Superior temporal gyrus (tissue), 1 donor: ENCODE results near the gene ZNF324.
"Not testable (repeated sequence)": the region's sequence is repeated elsewhere in the genome, so short reads cannot be mapped to it uniquely, and the experiment has no call there.

ENCODE experiments used
- DNase-seq: peaks from one replicate; pipeline ENCODE4 v3.0.0-alpha.2; 2016; ENCODE audit errors: extremely low spot score

Gene ZNF324

DNA sequence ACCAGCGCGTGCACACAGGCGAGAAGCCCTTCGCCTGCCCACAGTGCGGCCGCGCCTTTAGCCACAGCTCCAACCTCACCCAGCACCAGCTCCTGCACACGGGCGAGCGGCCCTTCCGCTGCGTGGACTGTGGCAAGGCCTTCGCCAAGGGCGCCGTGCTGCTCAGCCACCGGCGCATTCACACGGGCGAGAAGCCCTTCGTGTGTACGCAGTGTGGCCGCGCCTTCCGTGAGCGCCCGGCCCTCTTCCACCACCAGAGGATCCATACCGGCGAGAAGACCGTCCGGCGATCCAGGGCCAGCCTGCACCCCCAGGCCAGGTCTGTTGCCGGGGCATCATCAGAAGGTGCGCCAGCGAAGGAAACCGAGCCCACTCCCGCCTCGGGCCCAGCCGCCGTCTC lies 4.9 kb downstream of the ZNF324 start:
- DNase-seq = no peak

DNA sequence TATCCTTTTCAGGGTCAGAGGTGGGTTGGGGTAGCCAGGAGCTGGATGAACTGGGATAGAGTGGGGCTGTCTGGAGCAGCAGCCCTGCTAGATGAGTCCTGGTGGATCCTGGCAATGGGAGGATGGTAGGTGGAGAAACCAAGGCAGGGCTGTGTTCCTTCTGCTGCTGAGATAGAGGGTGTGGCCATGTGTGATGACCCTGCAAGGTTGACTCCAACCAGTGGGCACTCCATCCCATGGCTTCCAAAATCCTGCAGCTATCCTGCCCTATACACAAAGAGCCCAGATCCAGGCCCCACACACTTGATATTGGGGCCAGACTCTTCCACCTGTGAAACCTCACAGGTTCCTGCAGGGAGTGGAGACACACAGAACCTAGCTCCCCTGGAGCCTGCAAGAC lies 6.9 kb downstream of the ZNF324 start:
- DNase-seq = no peak

DNA sequence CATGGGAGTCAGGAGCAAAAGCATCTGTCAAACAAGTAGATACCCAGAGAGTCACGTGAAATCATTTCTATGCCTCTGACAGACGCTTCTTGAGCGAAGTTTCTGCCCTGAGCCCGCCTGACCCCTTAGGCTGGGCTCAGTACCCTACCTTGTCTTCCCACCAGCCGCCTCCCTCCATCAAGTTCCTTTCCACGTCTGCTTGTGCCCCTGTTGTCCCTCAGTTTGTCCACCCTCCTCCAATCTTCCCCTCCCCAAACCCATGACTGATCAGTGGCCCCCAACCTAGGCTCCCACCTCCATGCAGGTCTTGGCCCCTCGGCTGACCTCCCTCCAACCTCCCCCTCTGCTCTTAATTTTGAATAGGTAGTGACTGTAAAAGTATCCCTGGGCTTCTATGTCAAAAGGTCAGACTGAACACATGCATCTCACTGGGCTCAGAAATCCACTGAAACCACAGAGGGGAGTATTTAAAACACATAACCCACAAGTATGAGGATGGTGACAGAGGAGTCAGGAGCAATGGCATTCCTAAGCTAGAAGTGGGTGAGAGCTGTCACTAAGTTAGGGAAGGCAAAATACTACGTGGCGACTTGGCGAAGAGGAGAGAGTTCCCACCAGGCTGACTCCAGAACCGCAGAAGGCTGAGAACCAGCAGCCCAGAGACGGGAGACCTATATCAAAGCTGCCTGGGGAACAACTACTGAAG lies 7.6 kb downstream of the ZNF324 start:
- DNase-seq = no peak

DNA sequence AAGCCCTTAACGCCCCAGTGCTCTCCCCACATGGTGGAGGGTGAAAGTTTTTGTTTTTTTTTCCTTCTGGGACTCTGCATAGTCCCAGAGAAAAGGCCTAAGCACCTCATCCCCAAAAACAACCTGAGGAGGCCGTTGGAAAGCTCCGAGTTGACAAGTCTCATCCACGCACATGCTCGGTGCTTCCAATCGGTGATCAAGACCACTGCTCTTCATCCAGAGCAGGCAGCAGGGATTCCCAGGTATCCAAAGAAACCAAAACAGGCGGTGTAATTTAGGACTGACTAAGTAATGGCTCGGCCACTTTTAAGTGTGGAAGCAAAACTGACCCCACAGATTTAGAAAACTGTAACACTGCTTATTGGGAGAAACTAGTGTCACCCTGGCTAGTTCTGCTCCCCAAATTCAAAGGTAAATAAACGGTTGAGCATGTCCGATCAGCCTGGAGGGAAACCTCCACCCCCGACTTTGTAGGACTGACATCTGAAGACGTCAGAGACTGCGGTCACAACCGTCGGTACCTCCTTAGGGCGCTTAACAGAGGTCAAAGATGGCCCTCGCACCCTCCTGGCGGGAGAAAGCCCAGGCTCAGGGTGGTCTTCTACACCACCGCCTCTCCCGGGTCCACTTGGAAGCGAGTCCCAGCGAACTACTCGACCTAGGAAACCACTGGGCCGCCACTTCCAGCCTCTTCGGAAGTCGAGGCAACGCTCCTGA lies 8.3 kb downstream of the ZNF324 start:
- no peak for DNase-seq

DNA sequence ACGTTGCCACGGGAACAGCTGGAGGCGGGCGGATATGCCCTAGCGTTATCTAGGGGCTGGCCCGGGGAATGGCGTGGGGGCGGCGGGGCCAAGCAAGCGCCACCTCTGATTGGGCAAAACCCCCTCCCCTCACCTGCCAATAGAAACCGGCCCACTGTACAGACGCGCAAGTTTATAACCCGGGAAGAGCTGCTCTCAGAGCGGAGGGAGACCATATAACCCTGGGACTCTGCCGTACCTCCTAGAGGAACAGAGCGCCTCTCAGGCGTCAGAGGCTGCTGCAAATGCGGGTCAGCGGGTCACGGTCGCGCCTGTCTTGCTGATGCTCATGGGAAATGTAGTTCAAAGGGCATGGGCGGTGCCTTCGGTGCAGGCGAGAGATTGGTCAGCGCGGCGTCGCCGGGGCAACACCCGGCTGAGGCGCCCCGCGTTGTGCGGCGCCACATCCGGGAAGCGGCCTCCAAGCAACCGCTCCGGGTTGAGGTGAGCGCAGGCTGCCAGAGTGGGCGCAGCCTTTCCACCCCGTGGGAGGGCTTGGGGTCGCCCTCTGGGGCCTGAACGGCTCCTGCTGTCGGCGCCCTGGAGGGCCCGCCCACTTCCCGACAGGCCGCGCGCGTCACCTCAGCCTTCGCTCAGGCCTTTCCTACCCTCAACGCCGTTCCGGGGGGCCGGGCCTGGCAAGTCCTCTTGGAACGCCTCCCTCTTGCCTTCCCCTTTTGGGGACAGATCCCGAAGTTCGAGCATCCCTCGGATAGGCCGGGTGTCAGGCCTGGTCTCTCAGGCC lies 9.0 kb downstream of the ZNF324 start, which contains the start of gene ZNF446:
Gene ZNF446, plus strand, starts transcription at position 639 of the 784 bp plus-strand sequence. CDS start 867 bp downstream, outside the sequence.
- peak; percentile 98 for DNase-seq

DNA sequence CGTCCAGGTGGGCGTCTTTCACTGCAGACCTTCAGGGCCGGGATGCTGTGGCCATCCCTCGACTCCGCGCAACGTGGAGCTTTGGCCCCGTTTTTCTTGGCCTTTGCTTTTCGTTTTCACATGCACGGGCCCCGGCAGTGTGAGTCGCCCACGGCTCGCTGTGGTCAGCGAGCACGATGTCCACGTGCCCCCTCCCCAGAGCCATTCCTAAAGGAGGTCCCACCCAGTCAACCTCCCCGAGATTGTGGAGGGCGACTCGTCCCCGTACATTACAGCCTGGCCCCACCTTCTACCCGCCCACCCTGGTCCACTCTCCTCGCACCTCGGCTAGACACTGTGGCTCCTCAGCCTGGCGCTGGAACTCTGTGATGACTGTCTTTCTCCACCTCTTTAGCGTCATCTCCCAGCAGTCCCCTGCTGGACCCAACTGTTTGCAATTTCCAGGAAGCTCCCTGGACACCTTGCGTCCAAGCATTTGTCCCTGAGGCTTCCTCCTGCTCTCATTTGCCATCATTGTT lies 9.7 kb downstream of the ZNF324 start:
- DNase-seq = no peak

DNA sequence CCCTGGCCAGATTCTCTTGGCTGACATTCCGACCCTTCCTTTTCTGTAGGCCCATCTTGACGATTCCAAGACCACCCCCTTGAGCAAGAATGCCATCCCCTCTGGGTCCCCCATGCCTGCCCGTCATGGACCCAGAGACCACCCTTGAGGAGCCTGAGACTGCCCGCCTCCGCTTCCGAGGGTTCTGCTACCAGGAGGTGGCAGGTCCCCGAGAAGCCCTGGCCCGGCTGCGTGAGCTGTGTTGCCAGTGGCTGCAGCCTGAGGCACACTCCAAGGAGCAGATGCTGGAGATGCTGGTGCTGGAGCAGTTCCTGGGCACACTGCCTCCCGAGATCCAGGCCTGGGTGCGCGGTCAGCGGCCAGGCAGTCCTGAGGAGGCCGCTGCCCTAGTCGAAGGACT lies 10.2 kb downstream of the ZNF324 start:
- no peak for DNase-seq

DNA sequence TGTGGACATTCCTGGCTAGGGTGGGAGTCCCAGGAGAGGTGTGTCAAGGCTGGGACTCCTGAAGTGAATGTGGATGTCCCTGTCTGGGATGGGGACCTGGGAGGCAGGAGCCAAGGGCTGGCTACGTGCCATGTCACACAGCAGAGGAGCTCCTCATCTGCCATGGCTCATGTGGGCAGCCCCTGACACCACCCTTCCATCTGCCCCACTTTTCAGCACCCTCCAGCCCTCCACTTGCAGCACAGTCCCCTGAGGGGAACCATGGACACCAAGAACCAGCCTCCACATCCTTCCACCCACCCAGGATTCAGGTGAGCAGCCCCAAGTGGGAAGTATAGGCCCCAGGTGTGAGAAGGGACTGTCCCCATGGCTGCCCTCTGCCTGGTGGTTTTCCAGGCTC lies 11.0 kb downstream of the ZNF324 start:
- DNase-seq = no peak

DNA sequence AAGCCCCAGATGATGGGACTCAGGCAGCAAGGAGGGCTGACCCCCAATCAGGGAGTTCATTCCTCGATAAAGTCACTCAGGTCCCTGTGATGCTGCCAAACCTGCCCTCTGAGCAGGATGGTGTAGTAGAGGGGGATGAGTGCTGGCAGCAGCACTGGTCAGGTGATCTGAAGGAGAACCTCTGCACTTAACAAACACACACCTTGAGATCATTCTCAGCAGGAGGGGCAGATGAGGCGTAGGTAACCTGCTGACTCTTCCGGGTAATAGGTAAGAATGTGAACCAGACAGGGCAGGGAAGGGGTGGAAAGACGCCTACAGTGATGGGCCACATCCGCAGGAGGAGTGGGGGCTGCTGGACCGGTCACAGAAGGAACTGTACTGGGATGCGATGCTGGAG lies 12.4 kb downstream of the ZNF324 start:
- DNase-seq = no peak

DNA sequence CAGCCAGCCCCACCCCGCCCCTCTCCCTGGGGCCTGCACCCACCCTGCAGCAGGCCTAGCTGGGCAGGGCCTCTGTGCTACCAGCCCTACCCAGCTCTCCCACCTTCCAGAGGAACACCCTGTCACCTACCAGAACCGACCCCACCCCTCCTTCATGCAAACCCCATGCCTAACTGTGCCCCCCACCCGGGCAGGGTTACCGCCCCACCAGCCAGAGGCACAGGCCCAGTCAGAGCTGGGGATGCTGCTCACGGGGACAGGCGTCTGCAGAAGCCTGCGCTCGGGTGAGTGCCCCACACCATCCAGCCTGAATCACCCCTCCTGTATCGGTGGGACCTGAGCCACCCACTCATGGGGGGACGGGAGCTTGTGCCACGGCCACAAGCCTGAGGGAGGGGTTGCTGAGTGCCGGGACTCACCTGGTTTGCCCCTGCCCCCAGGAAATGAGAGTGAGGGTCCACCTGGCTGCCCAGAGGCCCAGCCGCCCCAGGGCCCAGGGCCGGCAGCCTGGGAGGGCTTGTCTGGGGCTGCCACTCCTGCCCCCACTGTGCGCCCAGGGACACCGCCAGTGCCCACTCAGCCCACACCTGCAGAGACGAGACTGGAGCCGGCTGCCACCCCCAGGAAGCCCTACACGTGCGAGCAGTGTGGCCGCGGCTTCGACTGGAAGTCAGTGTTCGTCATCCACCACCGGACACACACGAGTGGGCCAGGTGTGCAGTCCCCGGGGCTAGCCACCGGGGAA lies 13.0 kb downstream of the ZNF324 start:
- no peak for DNase-seq

DNA sequence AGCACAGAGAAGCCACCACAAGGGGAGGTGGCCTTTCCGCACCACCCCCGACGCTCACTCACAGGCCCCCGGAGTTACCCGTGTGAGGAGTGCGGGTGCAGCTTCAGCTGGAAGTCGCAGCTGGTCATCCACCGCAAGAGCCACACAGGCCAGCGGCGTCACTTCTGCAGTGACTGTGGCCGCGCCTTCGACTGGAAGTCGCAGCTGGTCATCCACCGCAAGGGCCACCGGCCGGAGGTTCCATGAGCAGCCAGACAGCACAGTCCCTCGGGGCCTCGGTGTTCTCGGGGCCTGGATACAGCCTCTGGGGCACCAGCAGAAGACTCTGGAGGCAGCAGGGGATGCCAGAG lies 13.6 kb downstream of the ZNF324 start:
- DNase-seq = no peak

DNA sequence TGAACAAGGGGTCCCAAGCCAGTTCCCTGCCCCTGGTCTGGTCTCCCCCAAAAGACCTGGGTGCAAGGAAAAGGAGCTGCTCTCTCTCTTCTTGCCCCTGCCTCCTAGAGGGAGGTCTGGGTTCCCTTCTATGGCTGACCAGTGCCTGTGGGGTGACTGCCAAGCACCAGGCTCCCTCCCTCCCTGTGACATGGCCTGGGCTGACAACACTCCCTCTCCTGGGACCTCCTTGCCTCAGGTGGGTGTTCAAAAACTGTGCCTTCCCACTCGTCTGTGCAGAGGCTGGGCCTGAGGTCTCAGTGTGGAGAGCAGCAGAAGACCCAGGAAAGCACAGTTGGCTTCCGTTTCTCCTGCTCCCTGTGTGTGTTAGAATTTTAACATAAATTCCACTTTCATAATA lies 14.0 kb downstream of the ZNF324 start:
- no peak for DNase-seq

DNA sequence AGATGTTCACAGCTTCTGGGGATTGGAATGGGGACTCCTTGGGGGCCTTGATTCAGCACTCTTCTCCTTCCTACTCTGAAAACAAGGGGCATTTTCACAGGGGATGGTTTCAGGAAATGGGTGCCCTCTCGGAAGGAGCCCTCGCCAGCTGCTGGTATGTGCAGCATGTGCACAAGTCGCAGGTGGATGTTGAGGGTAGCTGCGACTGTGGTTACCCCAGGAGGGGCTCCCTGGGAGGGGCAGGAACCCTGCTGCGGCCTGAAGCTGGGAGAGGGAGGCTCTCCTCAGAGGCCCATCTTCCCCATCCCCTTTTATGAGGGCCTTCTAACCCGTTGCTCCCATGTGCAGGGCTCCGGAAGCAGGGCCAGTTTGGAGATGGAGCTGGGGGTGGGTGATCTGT lies 15.5 kb downstream of the ZNF324 start:
- no peak for DNase-seq

DNA sequence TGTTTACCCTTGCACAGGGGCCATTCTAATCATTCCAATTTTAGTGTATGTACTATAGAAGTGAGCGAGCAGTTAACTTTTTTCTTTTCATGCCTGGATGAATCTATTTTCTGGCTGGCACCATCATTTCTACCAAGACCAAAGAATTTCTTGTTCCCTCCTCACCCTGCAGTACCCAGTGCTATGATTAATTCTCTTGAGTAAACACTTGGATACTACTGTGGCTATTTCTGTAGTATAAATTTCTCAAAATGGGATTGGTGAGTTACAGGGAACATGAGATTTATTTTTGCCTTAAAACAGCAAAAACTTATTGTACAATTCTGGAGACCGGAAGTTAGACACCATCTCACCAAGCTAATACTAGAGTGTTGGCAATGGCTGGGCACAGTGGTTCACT lies 16.9 kb downstream of the ZNF324 start:
- DNase-seq = peak; percentile 41

DNA sequence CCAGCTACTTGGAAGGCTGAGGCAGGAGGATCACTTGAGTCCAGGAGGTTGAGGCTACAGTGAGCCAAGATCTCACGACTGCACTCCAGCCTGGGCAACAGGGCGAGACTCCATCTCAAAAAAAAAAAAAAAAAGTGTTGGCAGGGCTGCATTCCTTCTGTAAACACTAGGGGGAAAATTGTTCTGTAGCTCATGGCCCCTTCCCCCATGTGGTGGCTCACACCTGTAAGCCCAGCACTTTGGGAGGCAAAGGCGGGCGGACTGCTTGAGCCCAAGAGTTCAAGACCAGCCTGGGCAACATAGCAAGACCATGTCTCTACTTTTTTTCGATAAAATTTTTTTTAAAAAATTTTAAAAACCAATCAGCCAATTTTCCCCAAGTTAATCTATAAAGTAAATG lies 17.5 kb downstream of the ZNF324 start:
- DNase-seq = not testable (repeated sequence)

DNA sequence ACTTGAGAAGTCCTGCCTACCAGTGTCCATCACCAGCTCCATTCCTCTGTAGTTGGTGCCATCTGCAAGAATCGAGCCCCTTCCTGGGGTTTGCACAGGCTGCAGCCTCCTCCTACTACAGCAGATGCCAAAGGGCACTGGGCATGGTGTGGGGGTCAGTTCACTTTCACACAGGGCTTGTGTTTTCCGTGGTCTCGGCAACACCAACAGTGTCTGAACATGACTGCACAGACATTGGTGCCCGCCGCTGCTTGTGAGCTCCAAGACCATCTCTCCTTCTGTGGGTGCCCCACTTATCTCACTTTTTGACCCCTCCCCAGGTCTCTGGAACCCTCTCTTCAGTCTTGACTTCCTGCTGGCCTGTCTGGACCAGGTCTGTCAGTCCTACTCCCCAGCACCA lies 24.5 kb downstream of the ZNF324 start:
- no peak for DNase-seq

DNA sequence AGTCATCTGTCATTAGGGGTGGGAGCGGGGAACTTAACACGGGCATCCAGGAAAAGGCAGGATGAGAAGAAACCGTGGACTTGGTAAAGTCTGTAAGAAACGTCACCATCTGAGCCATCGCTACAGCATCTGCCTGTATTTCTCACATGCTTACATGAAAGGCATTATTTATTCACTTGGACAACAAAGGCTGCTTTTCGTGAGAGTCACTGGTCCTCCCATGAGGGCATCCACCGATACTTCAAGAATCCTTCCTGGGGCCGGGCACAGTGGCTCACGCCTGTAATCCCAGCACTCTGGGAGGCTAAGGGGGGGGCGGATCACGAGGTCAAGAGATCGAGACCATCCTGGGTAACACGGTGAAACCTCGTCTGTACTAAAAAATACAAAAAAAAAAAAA lies 25.4 kb downstream of the ZNF324 start:
- peak; percentile 42 for DNase-seq

DNA sequence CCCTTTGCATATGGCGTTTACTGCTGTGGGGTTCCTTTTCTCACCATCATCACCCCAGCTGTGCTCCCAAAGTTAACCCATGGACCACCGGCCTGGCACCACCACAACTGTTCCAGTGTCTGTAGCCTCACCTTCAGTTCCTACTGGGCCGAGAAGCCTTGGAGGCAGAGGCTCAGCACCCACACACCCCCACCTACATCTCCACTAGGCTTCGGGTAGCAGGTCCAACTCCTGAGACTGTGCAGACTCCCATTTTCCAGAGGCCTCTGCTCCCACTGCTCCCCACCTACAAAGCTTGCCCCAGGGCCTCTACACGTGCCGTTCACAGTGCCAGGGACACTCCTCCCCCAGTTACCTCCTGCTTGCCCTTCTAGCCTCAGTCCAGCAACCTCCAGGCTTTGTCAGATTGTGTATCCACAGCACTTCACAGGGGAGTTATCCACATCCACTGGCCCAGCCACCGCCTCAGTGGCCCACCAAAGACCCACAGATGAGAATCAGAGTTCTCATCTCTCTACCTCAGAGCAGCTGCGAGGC lies 30.8 kb downstream of the ZNF324 start:
- no peak for DNase-seq

DNA sequence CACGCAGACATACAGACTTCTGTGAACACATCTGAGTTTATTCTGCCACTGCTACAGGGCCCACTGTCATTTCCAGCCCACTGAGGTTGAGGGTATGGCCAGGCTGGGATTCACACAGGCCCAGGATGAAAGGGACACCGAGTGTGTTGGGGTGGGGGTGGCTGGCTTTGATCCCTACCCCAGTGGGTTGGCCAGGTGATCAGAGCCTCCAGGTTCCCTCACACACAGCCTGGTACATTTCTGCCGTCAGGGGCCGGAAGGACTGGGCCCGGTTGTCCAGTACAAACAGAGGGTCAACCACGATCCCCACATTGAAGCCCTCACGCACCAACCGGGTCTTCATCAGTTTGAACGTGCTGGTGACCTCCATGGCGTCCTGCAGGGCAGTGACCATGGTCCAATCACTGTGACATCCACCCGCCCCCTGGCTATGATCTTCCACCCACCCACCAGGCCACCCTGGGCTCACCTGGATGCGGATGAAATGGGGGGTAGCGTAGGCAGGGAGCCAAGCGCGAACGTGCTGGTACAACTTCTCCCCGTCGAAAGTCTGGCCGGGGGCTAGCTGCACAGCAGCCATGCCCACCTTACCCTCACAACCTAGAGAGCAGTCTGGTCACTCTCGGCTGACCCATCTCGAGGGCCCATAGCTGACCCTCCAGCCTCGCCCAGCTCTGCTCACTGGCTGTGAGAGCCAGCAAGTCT lies 31.6 kb downstream of the ZNF324 start:
- DNase-seq = no peak

DNA sequence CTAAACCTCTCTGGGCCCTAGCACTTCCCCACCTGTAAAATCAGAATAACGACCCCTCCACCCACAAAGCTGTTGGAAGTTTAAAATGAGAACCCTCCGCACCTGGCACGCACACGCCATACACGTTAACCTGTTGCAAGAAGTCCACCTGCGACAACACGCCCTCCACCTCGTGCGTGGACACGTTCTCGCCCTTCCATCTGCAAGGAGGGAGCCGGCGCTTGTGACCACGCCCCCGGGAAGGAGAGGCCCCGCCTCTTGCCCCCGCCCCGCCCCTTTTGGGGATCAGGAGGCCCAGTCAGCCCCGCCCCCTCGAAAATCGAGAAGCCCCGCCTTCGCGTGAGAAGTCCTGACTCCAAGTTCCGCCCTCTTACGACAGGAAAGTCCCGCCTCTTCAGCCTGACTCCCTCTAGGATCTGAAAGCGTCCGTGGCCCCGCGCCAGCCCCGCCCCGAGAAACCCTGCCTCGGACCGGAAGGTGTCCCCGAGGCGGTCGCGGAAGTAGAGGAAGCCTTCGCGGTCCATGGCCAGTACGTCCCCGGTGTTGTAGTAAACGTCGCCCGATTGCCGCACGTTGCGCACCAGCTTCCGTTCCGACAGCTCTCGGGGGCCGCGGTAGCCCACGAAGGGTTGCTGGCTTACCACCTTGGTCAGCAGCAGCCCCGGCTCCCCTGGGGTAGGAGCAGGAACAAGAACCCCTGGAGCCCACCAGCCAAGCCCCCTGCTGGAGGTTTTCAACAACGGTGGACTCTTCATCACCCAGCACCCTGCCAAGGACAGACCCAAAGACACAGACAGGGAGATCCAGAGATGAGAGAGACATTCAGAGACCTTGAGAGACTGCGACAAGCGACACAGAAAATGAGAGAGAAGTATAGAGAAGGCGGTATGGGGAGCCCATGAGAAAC lies 32.4 kb downstream of the ZNF324 start:
- DNase-seq = peak; percentile 99
